Inferior parietal cortex (tissue), 1 donor: Measurements from ENCODE around the gene C1QTNF12.
"Not testable (repeated sequence)": the region's sequence is repeated elsewhere in the genome, so short reads cannot be mapped to it uniquely, and the experiment has no call there.

Experiments
- DNase-seq: peaks from one replicate; pipeline ENCODE4 v3.0.0-alpha.2; 2016; ENCODE audit errors: extremely low spot score

Gene C1QTNF12

DNA sequence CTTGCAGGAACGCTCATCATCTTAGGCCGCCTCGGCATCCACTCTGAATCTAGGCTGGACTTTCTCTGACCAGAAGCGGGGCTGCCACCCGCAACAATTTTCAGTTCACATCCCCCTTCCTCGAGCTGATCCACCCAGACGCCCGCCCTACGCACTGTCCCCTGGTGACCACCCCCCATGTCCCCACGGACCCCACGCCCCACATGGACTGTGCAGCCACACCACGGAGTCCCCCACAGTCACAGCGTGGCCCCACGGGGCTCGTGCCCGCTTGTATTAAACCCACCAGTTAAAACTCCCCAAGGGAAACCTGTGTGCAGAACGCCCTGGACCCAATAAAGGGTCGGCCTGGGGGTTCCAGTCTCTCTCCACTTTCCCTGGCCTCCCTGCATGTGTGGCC, 13.0 kb upstream of the C1QTNF12 start:
- no peak for DNase-seq

DNA sequence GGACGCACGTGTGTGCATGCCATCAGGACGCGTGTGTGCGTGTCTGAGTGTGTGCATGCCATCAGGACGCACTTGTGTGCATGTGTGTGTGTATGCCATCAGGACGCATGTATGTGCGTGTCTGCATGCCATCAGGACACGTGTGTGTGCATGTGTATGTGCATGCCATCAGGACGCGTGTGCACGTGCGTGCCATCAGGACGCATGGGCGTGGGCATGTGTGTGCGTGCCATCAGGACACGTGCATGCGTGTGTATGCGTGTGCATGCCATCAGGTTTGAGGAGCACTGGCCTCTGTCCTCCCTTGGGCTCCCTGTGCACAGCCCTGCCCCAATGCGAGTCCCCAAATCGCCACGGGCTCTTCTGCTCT, 12.6 kb upstream of the C1QTNF12 start:
- no peak for DNase-seq

DNA sequence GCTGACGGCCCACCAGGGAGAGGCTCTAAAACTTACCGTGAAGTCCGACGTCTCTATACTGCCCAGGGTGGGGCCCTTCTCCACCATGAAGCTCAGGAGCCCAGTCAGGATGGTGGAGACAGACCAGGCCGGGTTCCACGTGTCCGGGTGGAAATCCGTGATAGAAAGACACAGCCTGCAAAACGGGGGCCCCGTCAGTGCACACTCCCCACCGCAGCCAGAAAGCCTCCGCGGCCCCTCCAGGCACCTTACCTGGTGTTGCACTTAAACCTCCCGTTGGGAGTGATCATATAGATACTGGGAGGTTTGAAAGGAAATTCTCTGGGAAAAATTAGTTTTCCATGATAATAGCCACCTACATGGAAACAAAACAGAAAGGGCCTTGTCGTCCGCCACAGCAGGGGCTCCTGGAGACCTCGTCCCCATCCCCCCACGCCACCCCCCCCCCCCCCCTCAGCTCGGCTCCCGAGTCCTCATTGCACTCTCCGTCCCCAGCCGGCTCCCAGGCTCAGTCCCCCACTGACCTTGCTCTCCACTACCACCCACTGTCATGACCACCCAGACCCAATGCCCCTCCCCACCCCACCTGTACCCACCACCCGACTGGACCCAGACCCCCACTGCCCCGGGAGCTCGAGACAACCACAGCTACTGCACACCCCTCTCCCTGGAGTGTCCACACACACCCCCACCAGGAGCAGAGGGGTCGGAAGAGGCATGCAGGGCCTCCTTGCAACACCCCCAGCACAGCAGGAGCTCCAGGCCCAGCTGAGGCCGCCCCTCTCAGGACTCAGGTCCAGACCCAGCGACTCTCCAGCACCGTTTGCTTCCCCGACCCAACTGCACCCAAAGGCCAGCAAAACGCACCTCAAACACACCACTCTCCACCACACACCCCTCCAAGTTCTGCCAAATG, 10.7 kb upstream of the C1QTNF12 start:
- DNase-seq: no peak

DNA sequence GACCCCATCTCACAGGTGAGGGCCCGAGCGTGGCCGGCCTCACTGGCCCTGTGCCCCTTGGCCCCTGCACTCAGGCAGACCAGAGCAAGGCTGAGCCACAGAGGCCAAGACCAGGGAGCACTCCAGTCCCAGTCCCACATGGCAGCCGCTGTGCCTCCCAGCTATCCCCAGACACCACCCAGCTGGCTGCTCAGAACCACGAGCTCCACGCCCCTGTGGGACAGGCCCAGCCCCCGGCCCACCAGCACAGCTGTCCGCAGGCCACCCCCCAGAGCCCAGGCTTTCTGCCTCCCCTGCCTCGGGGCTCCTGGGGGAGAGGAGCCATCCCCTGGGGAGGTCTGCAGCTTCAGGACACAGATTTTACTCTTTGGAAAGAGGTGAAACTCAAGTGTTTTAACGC, 9.1 kb upstream of the C1QTNF12 start:
- no peak for DNase-seq

DNA sequence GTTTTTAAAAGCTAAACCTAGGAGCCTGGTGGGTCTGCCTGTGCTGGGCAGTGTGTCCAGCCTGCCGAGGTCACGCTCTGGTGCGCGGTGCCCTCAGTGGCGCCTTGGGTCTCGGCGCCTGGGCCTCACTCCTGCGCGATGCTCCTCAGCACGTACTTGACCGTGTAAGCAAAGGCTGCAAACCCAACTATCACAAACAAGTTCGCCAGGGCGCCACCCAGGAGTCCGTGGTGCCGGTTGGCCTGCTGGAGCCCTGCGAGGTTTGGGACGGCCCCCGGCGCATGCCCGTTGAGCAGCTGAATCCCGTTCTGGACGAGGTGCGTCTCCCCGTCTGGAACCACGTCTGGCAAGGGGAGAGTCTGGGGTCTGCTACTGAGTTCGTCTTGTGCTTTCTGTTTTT, 8.6 kb upstream of the C1QTNF12 start:
- DNase-seq: no peak

DNA sequence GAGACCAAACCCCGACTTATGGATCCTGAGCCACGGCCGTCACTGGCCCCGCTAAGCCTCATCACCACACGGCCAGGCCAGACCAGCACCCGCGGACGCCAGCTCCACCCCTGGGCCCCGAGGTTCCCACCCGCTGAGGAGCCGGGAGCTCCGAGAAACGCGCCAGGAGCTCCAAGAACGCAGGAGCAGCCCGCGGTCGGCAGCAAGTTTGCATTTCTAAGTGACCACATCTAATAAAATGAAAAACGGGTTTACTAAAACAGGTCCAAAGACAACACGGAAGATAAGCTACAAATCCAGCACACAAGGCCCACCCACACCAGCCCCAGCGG, 8.1 kb upstream of the C1QTNF12 start:
- DNase-seq: no peak

DNA sequence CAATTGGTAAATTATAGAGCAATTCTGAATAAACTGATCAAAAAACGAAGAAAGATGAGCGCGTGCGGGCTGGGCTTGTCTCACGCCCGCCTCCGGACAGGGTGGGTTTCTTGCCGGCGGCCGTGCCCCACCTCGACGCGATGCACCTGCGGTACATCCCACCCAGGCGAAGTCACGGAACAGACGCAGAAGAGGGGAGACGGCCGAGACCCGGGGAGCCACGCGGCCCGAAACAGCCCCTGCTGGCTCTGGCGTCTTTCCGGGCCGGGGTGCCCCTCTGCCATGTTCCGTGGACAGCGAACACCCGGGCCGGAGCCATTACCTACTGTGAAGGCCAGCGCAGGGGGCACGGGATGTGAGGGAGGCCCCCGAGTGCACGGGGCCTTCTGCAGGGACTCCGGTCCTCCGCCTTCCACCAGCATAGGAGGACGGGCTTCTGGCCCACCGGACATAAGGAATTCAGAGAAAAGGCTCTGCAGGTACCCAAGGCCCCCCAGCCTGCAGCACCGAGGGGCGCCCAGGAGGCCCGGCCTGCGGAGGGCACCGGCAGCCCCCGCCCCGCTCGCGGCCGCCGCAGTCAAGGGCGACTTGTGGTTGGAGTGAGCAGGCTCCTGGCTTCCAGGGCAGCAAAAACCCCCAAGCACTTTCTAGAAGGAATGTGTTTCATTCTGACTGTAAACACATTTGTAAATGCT, 7.6 kb upstream of the C1QTNF12 start:
- DNase-seq: no peak

DNA sequence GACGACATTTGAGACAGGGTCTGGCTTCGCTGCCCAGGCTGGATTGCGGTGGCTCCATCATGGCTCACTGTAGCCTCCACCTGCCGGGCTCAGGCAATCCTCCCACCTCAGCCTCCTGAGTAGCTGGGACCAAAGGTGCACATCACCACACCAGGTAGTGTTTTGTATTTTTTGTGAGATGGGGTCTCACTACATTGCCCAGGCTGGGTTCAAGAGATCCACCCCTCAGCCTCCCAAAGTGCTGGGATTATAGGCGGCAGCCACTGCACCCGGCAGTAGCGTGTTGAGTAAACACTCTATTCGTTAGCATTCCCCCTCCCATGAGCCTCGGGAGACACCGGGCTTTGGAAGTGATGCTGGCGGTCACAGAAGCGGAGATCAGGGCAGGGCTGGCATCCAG, 6.8 kb upstream of the C1QTNF12 start:
- DNase-seq: no peak

DNA sequence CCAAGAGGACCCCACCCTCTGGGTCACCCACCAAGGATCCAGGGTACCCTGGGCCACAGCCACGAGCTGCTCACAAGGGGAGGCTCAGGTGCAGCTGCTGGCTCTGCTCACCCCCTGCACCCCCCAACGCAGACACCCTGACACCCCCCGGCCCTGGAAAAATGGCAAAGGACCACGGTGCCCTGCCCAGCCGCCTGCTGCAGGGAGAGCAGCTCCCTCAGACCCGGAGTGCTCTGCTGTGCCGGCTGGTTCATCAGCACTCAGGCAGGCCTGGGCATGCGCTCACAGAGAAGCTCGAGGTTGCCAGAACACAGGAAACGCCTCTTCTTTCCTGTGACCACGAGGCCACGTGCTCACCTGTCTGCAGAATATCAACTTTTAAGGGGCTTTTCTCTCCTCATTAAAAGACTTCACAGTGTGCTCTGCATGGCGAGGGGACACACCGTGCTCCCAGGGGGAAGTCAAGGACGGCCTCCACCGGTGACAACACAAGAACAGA, 4.3 kb upstream of the C1QTNF12 start:
- DNase-seq: no peak

DNA sequence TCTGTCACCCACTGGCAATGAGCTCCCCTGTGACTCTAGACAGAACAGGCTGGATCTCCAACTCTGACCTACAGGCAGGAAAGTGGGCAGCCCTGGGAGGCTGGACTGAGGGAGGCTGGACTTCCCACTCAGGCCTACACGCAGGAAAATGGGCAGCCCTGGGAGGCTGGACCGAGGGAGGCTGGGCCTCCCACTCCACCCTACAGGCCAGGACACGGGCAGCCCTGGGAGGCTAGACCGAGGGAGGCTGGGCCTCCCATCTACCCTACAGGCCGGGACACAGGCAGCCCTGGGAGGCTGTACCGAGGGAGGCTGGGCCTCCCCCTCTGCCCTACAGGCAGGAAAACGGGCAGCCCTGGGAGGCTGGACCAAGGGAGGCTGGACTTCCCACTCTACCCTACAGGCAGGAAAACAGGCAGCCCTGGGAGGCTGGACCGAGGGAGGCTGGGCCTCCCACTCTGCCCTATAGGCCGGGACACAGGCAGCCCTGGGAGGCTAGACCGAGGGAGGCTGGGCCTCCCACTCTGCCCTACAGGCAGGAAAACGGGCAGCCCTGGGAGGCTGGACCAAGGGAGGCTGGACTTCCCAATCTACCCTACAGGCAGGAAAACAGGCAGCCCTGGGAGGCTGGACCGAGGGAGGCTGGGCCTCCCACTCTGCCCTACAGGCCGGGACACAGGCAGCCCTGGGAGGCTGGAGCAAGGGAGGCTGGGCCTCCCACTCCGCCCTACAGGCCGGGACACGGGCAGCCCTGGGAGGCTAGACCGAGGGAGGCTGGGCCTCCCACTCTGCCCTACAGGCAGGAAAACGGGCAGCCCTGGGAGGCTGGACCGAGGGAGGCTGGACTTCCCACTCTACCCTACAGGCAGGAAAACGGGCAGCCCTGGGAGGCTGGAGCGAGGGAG, 1.7 kb upstream of the C1QTNF12 start:
- not testable (repeated sequence) for DNase-seq

DNA sequence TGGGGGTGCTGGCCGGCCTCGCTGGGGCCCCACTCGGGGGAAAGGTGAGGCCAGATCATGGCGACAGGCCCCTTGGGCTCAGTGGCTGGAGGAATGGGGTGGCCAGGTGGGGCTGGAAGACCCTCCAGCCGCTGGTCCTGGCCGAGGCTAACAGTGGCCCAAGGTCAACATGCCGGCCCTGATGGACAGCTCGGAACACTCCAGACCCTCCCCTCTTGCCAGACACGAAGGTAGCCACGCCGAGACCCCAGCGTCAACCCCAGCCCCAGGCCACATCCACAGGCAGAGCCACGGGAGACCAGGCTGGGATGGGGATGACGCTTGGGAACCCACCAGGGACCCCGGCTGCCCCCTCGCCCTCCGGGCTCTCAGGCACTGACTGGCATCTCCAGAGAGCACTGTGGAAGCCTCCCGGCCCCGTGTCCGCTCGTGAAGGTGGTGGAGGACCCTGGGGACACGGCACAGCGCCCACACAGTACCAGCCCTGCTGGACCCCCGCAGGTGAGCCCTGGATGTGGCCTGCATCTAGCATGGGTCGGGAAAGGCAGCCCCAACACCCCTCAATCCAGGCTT, 905 bp upstream of the C1QTNF12 start:
- DNase-seq: no peak

DNA sequence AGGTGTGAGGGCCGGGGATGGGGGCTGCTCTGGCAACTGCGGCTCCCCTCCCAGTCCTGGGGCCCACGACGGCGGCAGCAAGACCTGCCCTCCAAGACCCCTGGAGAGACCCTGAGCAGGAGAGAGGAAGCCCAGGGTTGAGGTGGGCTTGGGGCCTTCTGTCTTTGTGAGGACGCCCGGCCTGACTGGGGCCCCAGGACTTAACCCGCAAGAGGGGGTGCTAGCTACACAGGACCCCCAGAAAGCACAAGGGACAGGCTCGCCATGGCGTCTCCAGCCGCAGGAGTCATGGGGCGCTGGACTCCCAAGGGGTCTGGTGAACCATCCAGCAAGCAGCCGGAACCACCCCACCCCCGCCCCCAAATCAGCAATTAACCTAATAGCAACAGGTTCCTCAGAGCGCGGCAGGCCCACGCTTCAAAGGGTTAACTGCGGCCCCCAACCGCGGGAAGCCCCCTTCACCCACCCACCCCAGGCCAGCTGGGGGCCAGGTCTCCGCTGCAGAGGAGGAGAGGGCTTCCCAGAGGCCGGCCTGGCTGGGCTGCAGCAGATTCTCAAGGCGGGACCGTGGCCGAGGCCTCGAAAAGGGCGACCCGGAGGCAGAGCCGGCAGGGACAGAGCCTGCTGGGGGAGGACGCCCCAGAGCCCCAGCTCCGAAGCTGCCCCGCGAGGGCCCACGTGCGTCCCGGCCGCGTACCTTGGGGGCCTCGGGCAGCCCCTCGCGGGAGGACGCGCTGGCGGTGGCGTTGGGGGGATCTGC, 525 bp downstream of the C1QTNF12 start:
- DNase-seq: no peak

DNA sequence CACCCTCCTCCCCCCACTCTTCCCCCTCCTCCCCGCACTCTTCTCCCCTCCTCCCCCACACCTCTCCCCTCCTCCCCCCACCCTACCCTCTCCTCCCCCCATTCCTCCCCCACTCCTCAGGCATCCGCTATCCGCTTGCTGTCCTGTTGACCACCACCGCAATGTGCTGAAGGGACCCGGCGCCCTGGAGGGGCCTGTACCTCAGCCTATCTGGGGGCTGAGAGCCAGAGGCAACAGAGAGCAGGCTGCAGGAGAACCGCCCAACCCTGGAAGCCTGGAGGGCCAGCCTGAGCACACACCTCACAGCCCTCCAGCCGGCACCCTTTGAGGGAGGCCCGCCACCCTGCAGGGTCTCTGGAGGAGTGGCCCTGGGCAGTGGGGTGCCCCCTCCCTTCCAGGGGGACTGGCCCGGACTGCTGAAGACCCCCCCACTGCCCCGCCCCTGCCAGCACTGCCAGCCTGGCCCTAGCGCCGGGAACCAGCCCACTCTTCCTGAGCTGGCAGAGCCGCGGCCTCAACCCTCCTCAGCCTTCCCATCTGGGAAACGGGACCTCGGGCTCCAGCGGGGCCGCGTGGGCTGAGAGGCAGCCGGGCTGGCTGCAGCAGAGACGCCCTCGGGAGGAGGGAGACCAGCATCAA, 1.2 kb downstream of the C1QTNF12 start:
- DNase-seq: no peak

DNA sequence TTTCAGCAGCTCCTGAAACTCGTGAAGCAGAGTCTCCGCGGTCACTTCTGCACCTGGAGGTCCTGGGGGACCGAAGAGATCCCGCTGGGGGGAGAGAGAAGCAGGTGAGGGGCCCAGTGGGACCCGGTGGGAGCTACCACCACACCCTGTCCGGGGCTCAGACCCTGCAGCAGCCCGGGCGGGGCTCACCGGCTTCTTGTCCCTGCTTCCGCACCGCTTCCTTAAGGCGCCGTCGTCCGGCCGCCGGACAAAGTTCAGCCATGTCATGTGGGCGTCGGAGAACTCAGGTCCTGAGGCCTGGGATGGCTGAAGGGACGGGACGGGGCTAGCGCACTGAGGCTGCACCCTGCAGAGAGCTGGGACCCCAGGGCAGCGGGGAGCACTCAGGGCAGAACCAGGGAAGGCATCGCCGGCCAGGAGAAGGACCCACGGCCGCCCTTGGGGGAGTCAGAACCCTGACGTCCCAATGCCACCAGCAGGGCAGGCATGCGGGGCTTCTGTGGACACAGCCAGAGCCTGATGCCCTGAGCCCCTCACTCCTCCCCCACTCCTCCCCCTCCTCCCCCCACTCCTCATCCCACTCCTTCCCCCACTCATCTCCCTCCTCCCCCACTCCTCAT, 2.2 kb downstream of the C1QTNF12 start:
- no peak for DNase-seq

DNA sequence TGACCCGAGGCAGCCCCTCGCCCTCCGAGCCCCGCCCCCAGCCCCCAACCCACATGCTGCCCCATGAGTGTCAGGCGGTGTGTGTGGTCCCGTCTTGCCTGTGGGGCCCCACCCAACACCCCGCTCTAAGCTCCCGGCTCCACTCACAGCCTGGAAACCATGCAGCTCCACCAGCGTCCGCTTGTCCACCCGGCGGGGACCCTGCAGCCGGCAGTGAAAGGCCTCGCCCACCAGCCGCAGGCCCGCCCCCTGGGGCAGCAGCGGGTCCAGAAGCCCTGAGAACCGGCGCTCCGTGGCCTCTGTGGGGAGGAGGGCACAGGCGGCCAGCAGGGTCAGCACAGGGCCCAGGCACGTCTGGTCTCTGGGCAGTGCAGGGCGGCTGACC, 2.7 kb downstream of the C1QTNF12 start:
- DNase-seq: no peak

DNA sequence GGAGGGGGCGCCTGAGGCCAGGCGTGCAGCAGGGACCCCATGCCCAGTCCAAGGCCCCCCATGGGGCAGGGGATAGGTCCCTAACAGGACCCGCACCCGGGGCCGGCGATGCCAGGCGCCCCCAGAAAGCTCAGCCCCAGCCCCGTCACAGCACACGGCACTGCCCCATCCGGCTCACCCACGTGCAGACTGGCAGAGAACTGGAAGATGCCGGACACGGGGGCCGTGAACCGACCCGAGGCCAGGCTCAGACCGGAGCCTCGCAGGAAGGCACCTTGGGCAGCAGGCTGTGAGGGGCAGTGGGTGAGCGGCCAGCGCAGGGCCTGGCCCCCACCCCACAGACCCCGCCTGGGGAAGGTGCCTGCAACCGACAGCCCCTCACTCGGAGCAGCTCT, 3.3 kb downstream of the C1QTNF12 start:
- DNase-seq: no peak

DNA sequence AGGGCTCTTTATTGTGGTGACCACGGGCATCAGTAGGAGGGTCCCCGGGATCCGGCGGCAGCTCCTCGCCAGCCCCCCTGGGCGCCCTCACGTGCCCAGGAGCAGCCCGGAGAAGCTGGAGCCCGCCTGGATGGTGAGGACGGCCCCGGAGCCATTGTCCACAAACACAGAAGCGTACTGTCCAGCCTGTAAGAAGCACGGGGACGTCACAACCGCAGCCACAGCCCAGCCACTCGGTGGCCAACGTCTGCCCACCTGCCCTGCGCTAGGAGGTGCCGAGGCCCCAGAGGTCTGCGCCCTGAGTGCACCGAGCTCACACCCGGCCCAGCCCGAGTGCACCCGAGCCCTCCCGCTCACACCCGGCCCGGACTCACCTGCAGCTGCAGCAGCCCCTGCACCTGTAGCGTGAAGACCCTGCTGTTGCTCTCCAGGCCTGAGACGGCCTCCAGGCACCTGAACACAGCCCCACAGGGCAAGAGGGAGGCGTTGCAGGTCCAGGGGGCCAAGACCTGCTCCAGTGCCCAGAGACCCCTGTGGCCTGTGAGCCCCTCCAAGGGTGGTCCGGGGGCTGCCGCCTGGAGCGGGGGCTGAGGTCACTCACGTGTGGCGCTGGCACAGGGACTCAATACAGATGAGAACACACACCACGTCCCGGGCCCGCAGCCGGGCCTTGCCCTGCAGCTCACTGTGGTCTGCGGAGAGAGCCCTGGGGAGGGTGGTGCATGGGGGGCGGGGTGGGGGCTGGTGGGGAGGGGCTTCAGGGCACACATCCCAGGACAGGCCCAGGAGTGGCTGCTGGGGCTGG, 3.9 kb downstream of the C1QTNF12 start:
- no peak for DNase-seq

DNA sequence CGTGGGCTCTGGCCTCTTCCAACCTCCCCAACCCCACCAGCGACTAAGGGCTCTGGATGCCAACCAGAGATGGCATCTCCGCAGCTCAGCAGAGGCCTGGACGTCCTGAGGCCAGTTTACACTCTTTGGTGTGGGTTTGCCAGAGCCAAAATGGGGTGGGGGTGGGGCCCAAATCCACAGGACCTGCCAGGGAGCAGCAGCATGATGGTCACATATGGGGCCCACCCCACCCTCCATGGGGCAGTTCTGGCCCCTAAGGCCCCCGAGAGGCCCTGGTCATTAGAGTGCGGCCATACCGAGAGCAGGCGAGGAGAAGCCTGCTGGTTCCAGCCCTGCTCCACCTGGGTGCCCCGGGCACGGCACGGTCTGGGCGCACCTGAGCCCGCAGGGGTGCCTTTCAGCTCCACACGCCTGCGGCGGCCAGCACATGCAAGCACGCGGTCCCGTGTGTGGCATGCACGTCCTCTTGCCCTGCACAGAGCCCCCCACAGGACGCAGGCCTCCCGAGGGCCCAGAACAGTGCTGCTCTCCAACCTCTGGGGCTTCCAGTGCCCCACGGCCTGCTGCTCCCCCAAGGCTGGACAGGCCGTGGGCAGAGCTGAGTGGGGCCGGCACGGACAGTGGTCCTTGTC, 4.8 kb downstream of the C1QTNF12 start:
- no peak for DNase-seq
